Activated CD8-positive, alpha-beta memory T cell treated with anti-CD3 and anti-CD28 coated beads for 36 hours (primary cell): ENCODE measurements around the gene KRTAP21-1. TPM values are rescaled to one million over a fixed set of nuclear protein-coding genes. Genes with fewer than 3 reads are reported as not detected.
"Not testable (repeated sequence)": the region's sequence is repeated elsewhere in the genome, so short reads cannot be mapped to it uniquely, and the experiment has no call there.

Experiments
- CTCF ChIA-PET: fragments of 350-600 bp; sonication (Branson Sonifier 250); formaldehyde crosslinking; loops from one replicate; lab custom pipeline; 2021; ENCODE audit warnings: antibody characterized with exemption; lab: Charles Lee
- POLR2A ChIA-PET: fragments of 350-600 bp; sonication (Branson Sonifier 250); formaldehyde crosslinking; loops from one replicate; lab custom pipeline; 2021; ENCODE audit warnings: antibody characterized with exemption; lab: Charles Lee
- total RNA-seq, 2 experiments: library from RNA; stranded (reverse); gene quantifications; one replicate each; pipeline ENCODE4 v1.2.3, GENCODE V29; 2021

KRTAP21-1 gene
- total RNA-seq: not detected

- POLR2A ChIA-PET, CTCF ChIA-PET: not testable (repeated sequence)
Measured at GRCh38 chr21:30755328-30755727, at the start of gene KRTAP21-1. Gene KRTAP21-1, minus strand, starts transcription at chr21:30755428. Its CDS starts 50 bp downstream, at chr21:30755378.

GRCh38 chr21:30800605-30801004 is 45.4 kb upstream of the KRTAP21-1 start:
- CTCF ChIA-PET: no interaction called here
- POLR2A ChIA-PET: no interaction called here

- CTCF ChIA-PET: interaction anchor here (1.1 kb wide), 1 partner anchor 292 kb away, joined by 5 read pairs; no protein-coding TSS in a partner anchor
- POLR2A ChIA-PET: no interaction called here
Measured at GRCh38 chr21:30793581-30794314, 38.5 kb upstream of the KRTAP21-1 start.

GRCh38 chr21:30779249-30779648 is 24.0 kb upstream of the KRTAP21-1 start:
- POLR2A ChIA-PET: no interaction called here
- CTCF ChIA-PET: no interaction called here

- POLR2A ChIA-PET: no interaction called here
Measured at GRCh38 chr21:30769724-30770431, 14.7 kb upstream of the KRTAP21-1 start.

GRCh38 chr21:30760776-30761175 is 5.5 kb upstream of the KRTAP21-1 start:
- CTCF ChIA-PET: no interaction called here
- POLR2A ChIA-PET: no interaction called here

More at GRCh38 chr21:30769724-30770431, 14.7 kb upstream of the KRTAP21-1 start:
- CTCF ChIA-PET: no interaction called here

- ChIA-PET CTCF (no interaction called here), POLR2A (no interaction called here)
Measured at GRCh38 chr21:30758306-30758705, 3.1 kb upstream of the KRTAP21-1 start.

GRCh38 chr21:30747159-30747558 is 8.1 kb downstream of the KRTAP21-1 start, which contains the start of gene KRTAP21-2:
Gene KRTAP21-2, minus strand, starts transcription at chr21:30747259. Its CDS starts 57 bp downstream, at chr21:30747202.
- ChIA-PET POLR2A (no interaction called here), CTCF (no interaction called here)

- ChIA-PET CTCF (no interaction called here), POLR2A (no interaction called here)
Measured at GRCh38 chr21:30740462-30740861, 14.8 kb downstream of the KRTAP21-1 start.

- ChIA-PET POLR2A (no interaction called here), CTCF (no interaction called here)
Measured at GRCh38 chr21:30733026-30733425, 22.2 kb downstream of the KRTAP21-1 start.

GRCh38 chr21:30726726-30727125 is 28.5 kb downstream of the KRTAP21-1 start:
- ChIA-PET POLR2A (no interaction called here), CTCF (no interaction called here)

- ChIA-PET POLR2A (no interaction called here), CTCF (no interaction called here)
Measured at GRCh38 chr21:30719401-30719800, 35.8 kb downstream of the KRTAP21-1 start.

GRCh38 chr21:30718239-30718909 is 36.9 kb downstream of the KRTAP21-1 start, which contains the start of gene KRTAP21-3:
Gene KRTAP21-3, minus strand, starts transcription at chr21:30718777. Its CDS starts 18 bp downstream, at chr21:30718759.
- CTCF ChIA-PET: no interaction called here
- POLR2A ChIA-PET: no interaction called here

- POLR2A ChIA-PET: no interaction called here
Measured at GRCh38 chr21:30717105-30717504, 38.1 kb downstream of the KRTAP21-1 start.

GRCh38 chr21:30714946-30715345 is 40.3 kb downstream of the KRTAP21-1 start:
- ChIA-PET POLR2A (no interaction called here), CTCF (no interaction called here)

More at GRCh38 chr21:30717105-30717504, 38.1 kb downstream of the KRTAP21-1 start:
- CTCF ChIA-PET: no interaction called here

- POLR2A ChIA-PET: no interaction called here
- CTCF ChIA-PET: no interaction called here
Measured at GRCh38 chr21:30714456-30714855, 40.8 kb downstream of the KRTAP21-1 start.

GRCh38 chr21:30713766-30714165 is 41.5 kb downstream of the KRTAP21-1 start:
- POLR2A ChIA-PET: no interaction called here
- CTCF ChIA-PET: no interaction called here

- ChIA-PET CTCF (no interaction called here), POLR2A (no interaction called here)
Measured at GRCh38 chr21:30710499-30710898, 44.7 kb downstream of the KRTAP21-1 start.

- POLR2A ChIA-PET: no interaction called here
- CTCF ChIA-PET: no interaction called here
Measured at GRCh38 chr21:30707409-30707808, 47.8 kb downstream of the KRTAP21-1 start.
